ENCODE measurements around the gene GFI1B.

DNA sequence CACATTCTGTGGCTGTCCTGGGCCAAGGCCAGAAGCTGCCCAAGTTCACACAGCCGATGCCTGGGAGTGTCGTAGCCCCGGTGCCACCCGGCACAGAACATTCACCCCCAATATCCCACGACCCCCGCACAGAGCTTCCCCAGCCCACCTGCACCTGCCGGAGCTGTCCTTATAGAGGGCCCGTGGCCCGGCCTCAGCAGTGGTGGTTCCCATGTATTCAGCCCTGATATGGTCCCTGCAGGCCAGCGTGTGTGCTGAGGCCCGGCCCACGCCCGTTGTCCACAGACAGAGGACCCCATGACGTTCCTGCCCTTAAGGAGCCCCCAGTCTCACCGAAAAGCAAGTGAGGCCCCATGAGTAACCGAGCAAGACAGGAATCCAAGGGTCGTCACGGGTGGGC, 5.3 kb upstream of the GFI1B start:
- no peak for TF ChIP-seq ZEB2 (tag by site-specific recombination; IDR thresholded peaks at IDR 0.05)
- TF ChIP-seq, protein P1, sequence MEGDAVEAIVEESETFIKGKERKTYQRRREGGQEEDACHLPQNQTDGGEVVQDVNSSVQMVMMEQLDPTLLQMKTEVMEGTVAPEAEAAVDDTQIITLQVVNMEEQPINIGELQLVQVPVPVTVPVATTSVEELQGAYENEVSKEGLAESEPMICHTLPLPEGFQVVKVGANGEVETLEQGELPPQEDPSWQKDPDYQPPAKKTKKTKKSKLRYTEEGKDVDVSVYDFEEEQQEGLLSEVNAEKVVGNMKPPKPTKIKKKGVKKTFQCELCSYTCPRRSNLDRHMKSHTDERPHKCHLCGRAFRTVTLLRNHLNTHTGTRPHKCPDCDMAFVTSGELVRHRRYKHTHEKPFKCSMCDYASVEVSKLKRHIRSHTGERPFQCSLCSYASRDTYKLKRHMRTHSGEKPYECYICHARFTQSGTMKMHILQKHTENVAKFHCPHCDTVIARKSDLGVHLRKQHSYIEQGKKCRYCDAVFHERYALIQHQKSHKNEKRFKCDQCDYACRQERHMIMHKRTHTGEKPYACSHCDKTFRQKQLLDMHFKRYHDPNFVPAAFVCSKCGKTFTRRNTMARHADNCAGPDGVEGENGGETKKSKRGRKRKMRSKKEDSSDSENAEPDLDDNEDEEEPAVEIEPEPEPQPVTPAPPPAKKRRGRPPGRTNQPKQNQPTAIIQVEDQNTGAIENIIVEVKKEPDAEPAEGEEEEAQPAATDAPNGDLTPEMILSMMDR (tag by site-specific recombination; IDR thresholded peaks at IDR 0.05), result no peak
- no peak for TF ChIP-seq ZXDB (tag by site-specific recombination; IDR thresholded peaks at IDR 0.05)
- no peak for TF ChIP-seq RBAK (tag by site-specific recombination; IDR thresholded peaks at IDR 0.05)
- no peak for TF ChIP-seq ZNF155 (tag by site-specific recombination; IDR thresholded peaks at IDR 0.05)
- TF ChIP-seq ZNF423 (tag by site-specific recombination; IDR thresholded peaks at IDR 0.05), result no peak
- TF ChIP-seq, protein P2, sequence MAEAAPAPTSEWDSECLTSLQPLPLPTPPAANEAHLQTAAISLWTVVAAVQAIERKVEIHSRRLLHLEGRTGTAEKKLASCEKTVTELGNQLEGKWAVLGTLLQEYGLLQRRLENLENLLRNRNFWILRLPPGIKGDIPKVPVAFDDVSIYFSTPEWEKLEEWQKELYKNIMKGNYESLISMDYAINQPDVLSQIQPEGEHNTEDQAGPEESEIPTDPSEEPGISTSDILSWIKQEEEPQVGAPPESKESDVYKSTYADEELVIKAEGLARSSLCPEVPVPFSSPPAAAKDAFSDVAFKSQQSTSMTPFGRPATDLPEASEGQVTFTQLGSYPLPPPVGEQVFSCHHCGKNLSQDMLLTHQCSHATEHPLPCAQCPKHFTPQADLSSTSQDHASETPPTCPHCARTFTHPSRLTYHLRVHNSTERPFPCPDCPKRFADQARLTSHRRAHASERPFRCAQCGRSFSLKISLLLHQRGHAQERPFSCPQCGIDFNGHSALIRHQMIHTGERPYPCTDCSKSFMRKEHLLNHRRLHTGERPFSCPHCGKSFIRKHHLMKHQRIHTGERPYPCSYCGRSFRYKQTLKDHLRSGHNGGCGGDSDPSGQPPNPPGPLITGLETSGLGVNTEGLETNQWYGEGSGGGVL (tag by site-specific recombination; IDR thresholded peaks at IDR 0.05), result no peak
- TF ChIP-seq, protein P3, sequence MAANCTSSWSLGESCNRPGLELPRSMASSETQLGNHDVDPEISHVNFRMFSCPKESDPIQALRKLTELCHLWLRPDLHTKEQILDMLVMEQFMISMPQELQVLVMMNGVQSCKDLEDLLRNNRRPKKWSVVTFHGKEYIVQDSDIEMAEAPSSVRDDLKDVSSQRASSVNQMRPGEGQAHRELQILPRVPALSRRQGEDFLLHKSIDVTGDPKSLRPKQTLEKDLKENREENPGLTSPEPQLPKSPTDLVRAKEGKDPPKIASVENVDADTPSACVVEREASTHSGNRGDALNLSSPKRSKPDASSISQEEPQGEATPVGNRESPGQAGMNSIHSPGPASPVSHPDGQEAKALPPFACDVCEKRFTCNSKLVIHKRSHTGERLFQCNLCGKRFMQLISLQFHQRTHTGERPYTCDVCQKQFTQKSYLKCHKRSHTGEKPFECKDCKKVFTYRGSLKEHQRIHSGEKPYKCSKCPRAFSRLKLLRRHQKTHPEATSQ (tag by site-specific recombination; IDR thresholded peaks at IDR 0.05), result no peak
- TF ChIP-seq, protein P4, sequence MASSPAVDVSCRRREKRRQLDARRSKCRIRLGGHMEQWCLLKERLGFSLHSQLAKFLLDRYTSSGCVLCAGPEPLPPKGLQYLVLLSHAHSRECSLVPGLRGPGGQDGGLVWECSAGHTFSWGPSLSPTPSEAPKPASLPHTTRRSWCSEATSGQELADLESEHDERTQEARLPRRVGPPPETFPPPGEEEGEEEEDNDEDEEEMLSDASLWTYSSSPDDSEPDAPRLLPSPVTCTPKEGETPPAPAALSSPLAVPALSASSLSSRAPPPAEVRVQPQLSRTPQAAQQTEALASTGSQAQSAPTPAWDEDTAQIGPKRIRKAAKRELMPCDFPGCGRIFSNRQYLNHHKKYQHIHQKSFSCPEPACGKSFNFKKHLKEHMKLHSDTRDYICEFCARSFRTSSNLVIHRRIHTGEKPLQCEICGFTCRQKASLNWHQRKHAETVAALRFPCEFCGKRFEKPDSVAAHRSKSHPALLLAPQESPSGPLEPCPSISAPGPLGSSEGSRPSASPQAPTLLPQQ (tag by site-specific recombination; IDR thresholded peaks at IDR 0.05), result no peak
- no peak for TF ChIP-seq TRIM28 (IDR thresholded peaks at IDR 0.05; ENCODE audit: borderline replicate concordance, low read length)
- TF ChIP-seq ZNF302 (tag by site-specific recombination; IDR thresholded peaks at IDR 0.05; ENCODE audit: low read depth), result no peak
- no peak for TF ChIP-seq MYNN (tag by site-specific recombination; IDR thresholded peaks at IDR 0.05; ENCODE audit: borderline replicate concordance)
- no peak for TF ChIP-seq ZNF350 (tag by site-specific recombination; IDR thresholded peaks at IDR 0.05)
- TF ChIP-seq ZNF354C (tag by site-specific recombination; IDR thresholded peaks at IDR 0.05; ENCODE audit: borderline replicate concordance, low read depth), result no peak
